ENCODE measurements around the gene SLC30A5. TPM values are rescaled to one million over a fixed set of nuclear protein-coding genes. Genes with fewer than 3 reads are reported as not detected.

The SLC30A5 gene
- total RNA-seq, 1 donor from 2014 or later: 31.2 TPM

- H3K4me3 ChIP-seq (ENCODE audit: low read depth, low read length): peak within 1 kb of the TSS; percentile 88
- no peak for TF ChIP-seq CTCF (conservative IDR thresholded peaks at IDR 0.05; ENCODE audit: low read depth, low read length)
- peak; percentile 63 for DNase-seq (ENCODE audit: low read depth)
Measured at GRCh38 chr5:69166686-69167492, 73.1 kb downstream of the SLC30A5 start, which contains the start of gene CCNB1. Gene CCNB1, plus strand, starts transcription at chr5:69167150. Its CDS starts 113 bp downstream, at chr5:69167263.

- H3K4me3 ChIP-seq (ENCODE audit: low read depth, low read length): peak overlapping the region; percentile 88
- no peak for TF ChIP-seq CTCF (conservative IDR thresholded peaks at IDR 0.05; ENCODE audit: low read depth, low read length)
- no peak for DNase-seq (ENCODE audit: low read depth)
Measured at GRCh38 chr5:69167493-69167855, 73.7 kb downstream of the SLC30A5 start.

- peak overlapping the region; percentile 88 for H3K4me3 ChIP-seq (ENCODE audit: low read depth, low read length)
- no peak for DNase-seq (ENCODE audit: low read depth)
- TF ChIP-seq CTCF (conservative IDR thresholded peaks at IDR 0.05; ENCODE audit: low read depth, low read length): no peak
Measured at GRCh38 chr5:69167929-69168328, 74.1 kb downstream of the SLC30A5 start.

- no peak overlapping the region for H3K4me3 ChIP-seq (ENCODE audit: low read depth, low read length)
Measured at GRCh38 chr5:69170495-69170894, 76.7 kb downstream of the SLC30A5 start.

GRCh38 chr5:69170969-69171368, 77.2 kb downstream of the SLC30A5 start:
- H3K4me3 ChIP-seq (ENCODE audit: low read depth, low read length): no peak overlapping the region
- no peak for DNase-seq (ENCODE audit: low read depth)
- no peak for TF ChIP-seq CTCF (conservative IDR thresholded peaks at IDR 0.05; ENCODE audit: low read depth, low read length)

More at GRCh38 chr5:69170495-69170894, 76.7 kb downstream of the SLC30A5 start:
- TF ChIP-seq CTCF (conservative IDR thresholded peaks at IDR 0.05; ENCODE audit: low read depth, low read length): no peak
- no peak for DNase-seq (ENCODE audit: low read depth)

Other genes starting within 250 kb of the SLC30A5 start
- gene CCNB1, start 73.1 kb downstream of the SLC30A5 start, total RNA-seq: 243 and 380 TPM in 2 replicates
- gene CENPH, start 95.6 kb downstream of the SLC30A5 start, total RNA-seq: 41.7 and 44.3 TPM in 2 replicates
- gene CDK7, start 140.9 kb downstream of the SLC30A5 start, total RNA-seq: 48.2 and 49.6 TPM in 2 replicates
- 4.8 and 5.8 TPM in 2 replicates for gene CCDC125, start 238.8 kb downstream of the SLC30A5 start, total RNA-seq

Data from epithelial cell of proximal tubule (primary cell).